H1 (cell line): ENCODE data around the gene SERAC1. TPM values are rescaled to one million over a fixed set of nuclear protein-coding genes. Genes with fewer than 3 reads are reported as not detected.

ENCODE experiments used
- CTCF ChIA-PET: fragments of 300-600 bp; sonication (Branson Sonifier 250); formaldehyde crosslinking; loops from one replicate; lab custom pipeline; 2021; ENCODE audit not compliant: partially characterized antibody; lab: Charles Lee
- POLR2A ChIA-PET: fragments of 300-600 bp; sonication (Branson Sonifier 250); formaldehyde crosslinking; loops from one replicate; lab custom pipeline; 2021; ENCODE audit warnings: inconsistent platforms; ENCODE audit not compliant: partially characterized antibody; lab: Charles Lee
- DNase-seq, 2 experiments: peaks; one replicate each; pipeline versions ENCODE4 v3.0.0 to v3.0.0-alpha.2; 2010 to 2022; ENCODE audit warnings: low spot score in 2 of 2, low read depth in 1 of 2, mixed read lengths in 1 of 2
- FAIRE-seq: peaks from 2 replicates; lab custom pipeline; 2011; peaks lifted over from hg19 to GRCh38; lab: Jason Lieb, UNC
- H2AFZ ChIP-seq: 2 replicates; pipeline ENCODE4 v1.8.1; 2012; ENCODE audit warnings: low read length, inconsistent platforms
- H2AK5ac ChIP-seq: 2 replicates; pipeline ENCODE4 v1.6.1; 2013; ENCODE audit warnings: low read depth, low read length
- H2BK120ac ChIP-seq: replicated peaks from 2 replicates; pipeline ENCODE3; 2013; ENCODE audit warnings: low read depth, low read length, inconsistent platforms
- H2BK12ac ChIP-seq: 2 replicates; pipeline ENCODE4 v1.6.1; 2013; ENCODE audit warnings: low read depth, low read length
- H2BK15ac ChIP-seq: 2 replicates; pipeline ENCODE4 v1.6.1; 2013; ENCODE audit warnings: low read length
- H2BK20ac ChIP-seq: 2 replicates; pipeline ENCODE4 v1.6.1; 2013; ENCODE audit warnings: low read length
- H2BK5ac ChIP-seq: 2 replicates; pipeline ENCODE4 v1.6.1; 2013; ENCODE audit warnings: low read depth, low read length
- H3K14ac ChIP-seq: 2 replicates; pipeline ENCODE4 v1.6.1; 2013; ENCODE audit warnings: inconsistent platforms; ENCODE audit not compliant: insufficient read length
- H3K18ac ChIP-seq: 2 replicates; pipeline ENCODE4 v1.6.1; 2013; ENCODE audit warnings: low read length; ENCODE audit errors: extremely low read depth
- H3K23ac ChIP-seq: 2 replicates; pipeline ENCODE4 v1.6.1; 2013; ENCODE audit warnings: inconsistent platforms; ENCODE audit not compliant: insufficient read length
- H3K23me2 ChIP-seq: 2 replicates; pipeline ENCODE4 v1.6.1; 2013; ENCODE audit warnings: low read depth, low read length
- H3K27ac ChIP-seq: 2 replicates; pipeline ENCODE4 v1.6.1; 2011; ENCODE audit warnings: low read depth, low read length, inconsistent platforms
- H3K27me3 ChIP-seq, 4 experiments: replicated peaks in 1 of 4; 1 replicate in 1 of 4; 2 replicates in 3 of 4; pipeline versions ENCODE4 v1.6.1 to v1.8.1; 2011 to 2013; ENCODE audit warnings: low read length in 3 of 4, mild to moderate bottlenecking in 3 of 4, inconsistent platforms in 2 of 4, mixed read lengths in 2 of 4, moderate library complexity in 1 of 4; ENCODE audit not compliant: control insufficient read depth in 3 of 4, insufficient read depth in 3 of 4; ENCODE audit errors: extremely low read depth in 1 of 4
- H3K36me3 ChIP-seq, 4 experiments: 2 replicates each; pipeline versions ENCODE4 v1.6.1 to v1.8.1; 2011 to 2013; ENCODE audit warnings: mild to moderate bottlenecking in 4 of 4, low read length in 3 of 4, moderate library complexity in 2 of 4, control low read depth in 1 of 4, inconsistent platforms in 1 of 4; ENCODE audit not compliant: insufficient read depth in 4 of 4, control insufficient read depth in 2 of 4
- H3K4ac ChIP-seq: replicated peaks from 2 replicates; pipeline ENCODE3; 2013; ENCODE audit warnings: low read length, low read depth, mixed read lengths, inconsistent platforms; ENCODE audit not compliant: insufficient read length
- H3K4me1 ChIP-seq, 4 experiments: replicated peaks in 1 of 4; 1 replicate in 1 of 4; 2 replicates in 3 of 4; pipeline versions ENCODE4 v1.6.1 to v1.8.1; 2011 to 2013; ENCODE audit warnings: low read length in 3 of 4, inconsistent platforms in 2 of 4, mixed read lengths in 1 of 4; ENCODE audit not compliant: insufficient read depth in 4 of 4, control insufficient read depth in 3 of 4
- H3K4me2 ChIP-seq, 2 experiments: 2 replicates each; pipeline versions ENCODE4 v1.6.1 to v1.8.1; 2011 to 2013; ENCODE audit warnings: low read depth in 2 of 2, low read length in 2 of 2, control low read depth in 1 of 2, inconsistent platforms in 1 of 2, mild to moderate bottlenecking in 1 of 2; ENCODE audit not compliant: insufficient read depth in 1 of 2
- H3K4me3 ChIP-seq, 4 experiments: fragments of 200-600, 300-600 bp in 1 of 4; sonication (generic), shearing (Covaris generic), sonication (Bioruptor Twin) in 1 of 4; 2 replicates each; pipeline versions ENCODE4 v1.5.1 to v1.8.1; 2011 to 2016; ENCODE audit warnings: low read length in 4 of 4, low read depth in 3 of 4, control low read depth in 2 of 4, inconsistent platforms in 2 of 4, mild to moderate bottlenecking in 2 of 4, mixed read lengths in 1 of 4, moderate library complexity in 1 of 4; ENCODE audit not compliant: insufficient read depth in 2 of 4; ENCODE audit errors: extremely low read depth in 1 of 4
- H3K56ac ChIP-seq: replicated peaks from 2 replicates; pipeline ENCODE3; 2013; ENCODE audit warnings: low read depth, mild to moderate bottlenecking, mixed read lengths, low read length, inconsistent platforms; ENCODE audit not compliant: insufficient read length
- H3K79me1 ChIP-seq: 2 replicates; pipeline ENCODE4 v1.6.1; 2013; ENCODE audit warnings: low read depth, low read length, control low read depth
- H3K79me2 ChIP-seq, 2 experiments: 2 replicates each; pipeline versions ENCODE4 v1.6.1 to v1.8.1; 2012 to 2013; ENCODE audit warnings: low read length in 2 of 2, mild to moderate bottlenecking in 2 of 2, inconsistent platforms in 1 of 2; ENCODE audit not compliant: insufficient read depth in 2 of 2, control insufficient read depth in 1 of 2
- H3K9ac ChIP-seq, 4 experiments: replicated peaks in 1 of 4; 1 replicate in 1 of 4; 2 replicates in 3 of 4; pipeline versions ENCODE4 v1.6.1 to v1.8.1; 2011 to 2013; ENCODE audit warnings: low read depth in 3 of 4, low read length in 3 of 4, control low read depth in 2 of 4, mild to moderate bottlenecking in 2 of 4, moderate library complexity in 2 of 4, inconsistent platforms in 1 of 4; ENCODE audit errors: extremely low read depth in 1 of 4
- H3K9me3 ChIP-seq, 2 experiments: 2 replicates each; pipeline versions ENCODE4 v1.6.1 to v1.8.1; 2012 to 2013; ENCODE audit warnings: mild to moderate bottlenecking in 2 of 2, moderate library complexity in 2 of 2, control low read depth in 1 of 2, inconsistent platforms in 1 of 2, low read depth in 1 of 2, low read length in 1 of 2, mixed read lengths in 1 of 2; ENCODE audit not compliant: insufficient read depth in 2 of 2
- H4K20me1 ChIP-seq, 2 experiments: replicated peaks in 1 of 2; 2 replicates each; pipeline versions ENCODE3 to v1.8.1; 2011 to 2013; ENCODE audit warnings: inconsistent platforms in 2 of 2, low read length in 2 of 2, mild to moderate bottlenecking in 1 of 2; ENCODE audit not compliant: insufficient read depth in 2 of 2, control insufficient read depth in 1 of 2
- H4K5ac ChIP-seq: 2 replicates; pipeline ENCODE4 v1.6.1; 2013; ENCODE audit warnings: low read length, low read depth, mixed read lengths, inconsistent platforms; ENCODE audit not compliant: insufficient read length
- H4K8ac ChIP-seq: 2 replicates; pipeline ENCODE4 v1.8.0; 2013; ENCODE audit warnings: mild to moderate bottlenecking, moderate library complexity, low read length, inconsistent platforms; ENCODE audit not compliant: insufficient read depth; ENCODE audit errors: extremely low read depth
- H4K91ac ChIP-seq: replicated peaks from 2 replicates; pipeline ENCODE3; 2013; ENCODE audit warnings: low read length, mixed read lengths, inconsistent platforms; ENCODE audit not compliant: insufficient read length
- ATF2 ChIP-seq: IDR thresholded peaks from 2 replicates; pipeline ENCODE4 v1.6.1; 2012; ENCODE audit warnings: low read length, inconsistent platforms
- EGR1 ChIP-seq: IDR thresholded peaks from 2 replicates; pipeline ENCODE4 v1.6.1; 2011; ENCODE audit warnings: low read depth, low read length, borderline replicate concordance
- POLR2A ChIP-seq, 2 experiments: IDR thresholded peaks; 1 replicate in 1 of 2; 2 replicates in 1 of 2; pipeline ENCODE4 v1.6.1; 2011; ENCODE audit warnings: low read depth in 2 of 2, low read length in 2 of 2, mild to moderate bottlenecking in 2 of 2; ENCODE audit errors: control extremely low read depth in 1 of 2
- RNF2 ChIP-seq: fragments of 200-900, 300-1000 bp; sonication (generic); IDR thresholded peaks from 2 replicates; pipeline ENCODE4 v1.7.1; 2016; ENCODE audit warnings: borderline replicate concordance, low read depth, mild to moderate bottlenecking, antibody characterized with exemption, low read length; ENCODE audit not compliant: poor library complexity, severe bottlenecking; ENCODE audit errors: missing control alignments
- SIN3A ChIP-seq, 2 experiments: IDR thresholded peaks in 1 of 2; conservative IDR thresholded peaks in 1 of 2; 2 replicates each; pipeline ENCODE4 v1.6.1; 2011 to 2012; ENCODE audit warnings: low read length in 2 of 2, improper control_type of control experiment in 1 of 2, low read depth in 1 of 2, mild to moderate bottlenecking in 1 of 2
- SIRT6 ChIP-seq: IDR thresholded peaks from one replicate; pipeline ENCODE4 v1.7.1; 2012; ENCODE audit warnings: low read length, inconsistent platforms
- SP1 ChIP-seq: IDR thresholded peaks from 2 replicates; pipeline ENCODE4 v1.6.1; 2011; ENCODE audit warnings: low read depth, low read length
- SP4 ChIP-seq: IDR thresholded peaks from 2 replicates; pipeline ENCODE4 v1.6.1; 2012; ENCODE audit warnings: low read length, inconsistent platforms
- WGBS, 2 experiments: shearing (Covaris generic) in 1 of 2; methylation state at CpG; one replicate each; pipeline versions ENCODE4 v1.1.6 to v1.1.7; 2013 to 2015; ENCODE audit warnings: low lambda C conversion rate in 2 of 2, mixed read lengths in 2 of 2, inconsistent platforms in 1 of 2, low coverage in 1 of 2, missing lambda C conversion rate in 1 of 2; ENCODE audit not compliant: insufficient replicate concordance in 2 of 2, insufficient coverage in 1 of 2, insufficient read length in 1 of 2; ENCODE audit errors: extremely low coverage in 1 of 2, missing lambda C conversion rate in 1 of 2; 5-methylcytosine and 5-hydroxymethylcytosine counted together
- polyA plus RNA-seq, 7 experiments: library from polyadenylated mRNA; depleted of rRNA in 3 of 7; stranded (reverse) in 5 of 7; unstranded in 2 of 7; fragments of >200 nt in 5 of 7; fragments of 200-250 nt in 2 of 7; gene quantifications; 1 replicate in 5 of 7; 2 replicates in 1 of 7; 4 replicates in 1 of 7; pipeline versions ENCODE4 v1.2.1 to v1.2.3, GENCODE V29; 2011 to 2013; ENCODE audit warnings: missing spikeins in 2 of 7, mixed read lengths in 2 of 7
- total RNA-seq: library from RNA; stranded (reverse); fragmentation: NEBNext Ultra II Directional; extraction: Animal tissue kit (Norgen Biotek cat#: 25700); gene quantifications from 2 replicates; pipeline ENCODE4 v1.2.1, GENCODE V29; 2021

Gene SERAC1
- total and polyA plus RNA-seq, 2 of the 8 experiments (the other 6 are each of a cell fraction or from before 2014, with no cell fraction given): 7.3 to 9.0 TPM

- H3K36me3 ChIP-seq: peaks cover 0 to 11% (median 1%) of the 10 kb centered on the region in 4 experiments; a peak in 3 of 8 replicates
- H3K4me3 ChIP-seq: no peak overlapping the region
- H2BK20ac ChIP-seq: no peak overlapping the region
- H3K23ac ChIP-seq: no peak overlapping the region
- H3K23me2 ChIP-seq: no peaks in the 10 kb centered on the region
- H3K79me1 ChIP-seq: no peaks in the 10 kb centered on the region
- H3K18ac ChIP-seq: no peak overlapping the region
- no peak overlapping the region for H4K91ac ChIP-seq
- no peaks in the 10 kb centered on the region for H4K20me1 ChIP-seq
- no peak for TF ChIP-seq SP4
- TF ChIP-seq SIRT6: no peak
- TF ChIP-seq SP1: no peak
- TF ChIP-seq POLR2A (IDR thresholded peaks at IDR 0.05; ENCODE audit: control extremely low read depth in 1 of 2, low read depth in 2 of 2, low read length in 2 of 2): no peak
- no peak for TF ChIP-seq SIN3A (conservative IDR thresholded peaks at IDR 0.05 in 1 of 2, IDR thresholded peaks at IDR 0.05 in 1 of 2; ENCODE audit: low read depth in 1 of 2, low read length in 2 of 2)
- no peak for TF ChIP-seq EGR1
- TF ChIP-seq ATF2: no peak
- TF ChIP-seq RNF2: no peak
- FAIRE-seq: no peak
- peaks cover 0 to 3% (median 0%) of the 10 kb centered on the region in 4 experiments; a peak in 1 of 7 replicates for H3K4me1 ChIP-seq
- no peak overlapping the region for H4K5ac ChIP-seq
- H2AFZ ChIP-seq: no peak overlapping the region
- H2BK120ac ChIP-seq: no peak overlapping the region
- 0 out of 2 replicates have a peak overlapping the region, but pooled peaks have one; percentile 32 for H3K27ac ChIP-seq
- H2AK5ac ChIP-seq: no peak overlapping the region
- 91% methylated on average over 3 of the region's 3 CpGs; no CpG with 5 or more reads in 1 of the 2 experiments for WGBS, 2 experiments
- no peak overlapping the region for H3K4me2 ChIP-seq
- no peak for DNase-seq
- H2BK15ac ChIP-seq: no peak overlapping the region
- ChIA-PET CTCF (interaction anchor here (0.8 to 2.7 kb wide), 6 partner anchors 8 to 52 kb away, joined by 3 to 17 read pairs (median 3); no protein-coding TSS in a partner anchor), POLR2A (interaction anchor here (1.4 kb wide), 1 partner anchor 8 kb away, joined by 7 read pairs; no protein-coding TSS in a partner anchor)
- H3K79me2 ChIP-seq: no peaks in the 10 kb centered on the region
- H3K4ac ChIP-seq: no peak overlapping the region
- H3K9me3 ChIP-seq: no peaks in the 10 kb centered on the region
- no peak overlapping the region for H3K14ac ChIP-seq
- H4K8ac ChIP-seq: no peak overlapping the region
- no peak overlapping the region for H2BK12ac ChIP-seq
- no peaks in the 10 kb centered on the region for H3K27me3 ChIP-seq
- no peak overlapping the region for H3K9ac ChIP-seq
- H2BK5ac ChIP-seq: no peak overlapping the region
- no peak overlapping the region for H3K56ac ChIP-seq
Measured at GRCh38 chr6:158153576-158153975, 14.5 kb downstream of the SERAC1 start.
